Neural cell (in vitro differentiated cells): ENCODE data around the gene ANKLE1.

Experiments
- CTCF ChIP-seq: fragments of 450-650 bp; IDR thresholded peaks from 2 replicates; pipeline ENCODE4 v1.5.1; 2014; ENCODE audit warnings: antibody characterized with exemption, mild to moderate bottlenecking, moderate library complexity; ENCODE audit not compliant: poor library complexity, severe bottlenecking
- EP300 ChIP-seq: fragments of 450-650 bp; conservative IDR thresholded peaks from 2 replicates; pipeline ENCODE4 v1.6.1; 2014; ENCODE audit warnings: antibody characterized with exemption, mild to moderate bottlenecking, moderate library complexity; ENCODE audit not compliant: poor library complexity, severe bottlenecking
- EZH2 ChIP-seq: fragments of 200-600, 300-800 bp; shearing (Covaris generic), sonication (generic); IDR thresholded peaks from 2 replicates; pipeline ENCODE4 v1.6.1; 2014; ENCODE audit warnings: antibody characterized with exemption, low read length, borderline replicate concordance, mild to moderate bottlenecking; ENCODE audit not compliant: insufficient read depth, poor library complexity, severe bottlenecking
- POLR2AphosphoS5 ChIP-seq: IDR thresholded peaks from 2 replicates; pipeline ENCODE4 v1.6.1; 2012
- RAD21 ChIP-seq: fragments of 450-650 bp; conservative IDR thresholded peaks from 2 replicates; pipeline ENCODE4 v1.6.1; 2014; ENCODE audit warnings: antibody characterized with exemption, mild to moderate bottlenecking, moderate library complexity
- REST ChIP-seq: IDR thresholded peaks from 2 replicates; pipeline ENCODE4 v1.6.1; 2012; ENCODE audit warnings: borderline replicate concordance
- TAF1 ChIP-seq: IDR thresholded peaks from 2 replicates; pipeline ENCODE4 v1.6.1; 2012; ENCODE audit warnings: low read depth

- TF ChIP-seq TAF1 (no peak), CTCF (no peak), REST (no peak), EP300 (no peak), RAD21 (no peak), EZH2 (no peak), POLR2AphosphoS5 (no peak)
These were observed 27.1 kb upstream of the ANKLE1 start for GRCh38 chr19:17254636-17255035.
